ENCODE data around the gene PPP1R7. TPM values are rescaled to one million over a fixed set of nuclear protein-coding genes. Genes with fewer than 3 reads are reported as not detected.

The PPP1R7 gene
- total and polyA plus RNA-seq, 2 of the 4 experiments (the other 2 are of a cell fraction), result 60.8 to 70.0 TPM

- Histone ChIP-seq H2BK5ac (ENCODE audit: low read depth, low read length, poor library complexity, severe bottlenecking) (no peak overlapping the region), H3K9me1 (ENCODE audit: insufficient read depth, low read length) (no peaks in the 10 kb centered on the region), H3K9me3 (ENCODE audit: control insufficient read depth, insufficient read depth, low read length) (no peaks in the 10 kb centered on the region), H3K4me1 (ENCODE audit: control insufficient read depth, insufficient read depth, low read length) (no peaks in the 10 kb centered on the region), H3K4ac (ENCODE audit: low read depth, low read length) (no peak overlapping the region), H4K5ac (ENCODE audit: low read depth, low read length) (no peak overlapping the region), H3K79me1 (ENCODE audit: low read depth in 1 of 2, low read length in 2 of 2) (peaks cover 0 to 2% of the 10 kb centered on the region in 2 experiments; a peak in 1 of 4 replicates), H2BK120ac (ENCODE audit: low read depth, low read length) (no peak overlapping the region), H3K9ac (ENCODE audit: low read depth, low read length) (no peak overlapping the region), H2AFZ (replicated peaks; ENCODE audit: low read length, poor library complexity) (no peak overlapping the region), H4K20me1 (ENCODE audit: insufficient read depth, low read length) (no peaks in the 10 kb centered on the region), H2BK15ac (ENCODE audit: low read depth, low read length) (no peak overlapping the region), H3K36me3 (ENCODE audit: control insufficient read depth, insufficient read depth, low read length) (peaks cover 3% of the 10 kb centered on the region; the same call in 1 of the 2 replicates), H2BK20ac (ENCODE audit: low read depth, low read length) (no peak overlapping the region), H3K18ac (ENCODE audit: low read depth, low read length) (no peak overlapping the region), H3K27me3 (ENCODE audit: control insufficient read depth, insufficient read depth, low read length) (no peaks in the 10 kb centered on the region), H2AK9ac (replicated peaks; ENCODE audit: low read depth, low read length, poor library complexity) (no peak overlapping the region), H2AK5ac (ENCODE audit: low read depth, low read length) (no peak overlapping the region), H3K4me2 (ENCODE audit: low read depth, low read length) (no peak overlapping the region), H3K4me3 (ENCODE audit: insufficient read depth, low read depth, low read length) (no peak overlapping the region), H4K91ac (ENCODE audit: insufficient read depth, low read depth, low read length) (no peak overlapping the region), H3K23ac (ENCODE audit: low read depth, low read length) (no peak overlapping the region), H3K14ac (replicated peaks; ENCODE audit: low read depth, low read length) (no peak overlapping the region), H3K27ac (ENCODE audit: insufficient read depth, low read length) (no peak overlapping the region), H4K8ac (ENCODE audit: low read depth in 2 of 2, low read length in 2 of 2) (no peak overlapping the region), H3K56ac (ENCODE audit: extremely low read depth, insufficient read depth, low read length) (no peak overlapping the region)
- POLR2A ChIA-PET (ENCODE audit: unreplicated experiment), result no interaction called here
- CTCF ChIA-PET, result no interaction called here
- DNase-seq, result no peak
- in situ Hi-C loops (cut with MboI; ENCODE audit: low sequenced_read_pairs), result no loop called here
- no TSS peak for BruUV-seq (replicated peaks)
- intact Hi-C loops (cut with micrococcal nuclease), result no loop called here
- no peak for ATAC-seq (ENCODE audit: low read depth)
- WGBS, 2 experiments (ENCODE audit: extremely low coverage in 2 of 2, insufficient read length in 1 of 2), result 96% methylated on average over 11 of the region's 14 CpGs; no CpG with 5 or more reads in 1 of the 2 experiments
- no peak for TF ChIP-seq MAFK (IDR thresholded peaks at IDR 0.05; ENCODE audit: low read depth, low read length)
- no peak for TF ChIP-seq MAZ (IDR thresholded peaks at IDR 0.05; ENCODE audit: borderline replicate concordance, low read depth, low read length)
- TF ChIP-seq POLR2A (IDR thresholded peaks at IDR 0.05; ENCODE audit: low read depth, low read length), result no peak
- no peak for TF ChIP-seq RFX5 (IDR thresholded peaks at IDR 0.05; ENCODE audit: low read depth, low read length)
- TF ChIP-seq RCOR1 (IDR thresholded peaks at IDR 0.05; ENCODE audit: insufficient replicate concordance, low read length), result no peak
- TF ChIP-seq ELK1 (IDR thresholded peaks at IDR 0.05; ENCODE audit: borderline replicate concordance, low read depth, low read length), result no peak
- TF ChIP-seq CEBPB (IDR thresholded peaks at IDR 0.05; ENCODE audit: low read depth, low read length), result no peak
- dilution Hi-C loops (cut with HindIII; ENCODE audit: low sequenced_read_pairs, unreplicated experiment), result no loop called here
Measured at GRCh38 chr2:241141214-241141770, 9.0 kb upstream of the PPP1R7 start.

Measured in IMR-90 (cell line).